ENCODE data around the gene OPRPN. TPM values are rescaled to one million over a fixed set of nuclear protein-coding genes. Genes with fewer than 3 reads are reported as not detected.

The OPRPN gene
- total RNA-seq, 1 donor from 2014 or later: not detected

DNA sequence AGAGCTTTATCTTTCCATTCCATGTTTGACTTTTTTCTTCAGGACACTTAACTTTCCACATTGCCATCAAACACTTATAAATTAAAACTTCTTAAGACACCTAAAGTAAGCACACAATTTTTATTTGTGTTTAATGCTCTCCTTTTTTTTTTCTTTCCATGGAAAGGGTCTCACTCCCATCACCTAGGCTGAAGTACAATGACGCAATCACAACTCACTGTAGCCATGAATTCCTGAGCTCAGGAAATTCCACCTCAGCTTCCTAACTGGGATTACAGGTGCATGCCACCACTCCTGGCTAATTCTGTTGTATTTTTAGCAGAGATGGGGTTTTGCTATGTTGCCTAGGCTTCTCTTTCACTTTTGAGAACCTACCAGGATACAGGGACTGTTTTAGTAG, 29.9 kb upstream of the OPRPN start:
- no peak for DNase-seq (ENCODE audit: low read depth)
- no peak overlapping the region for H3K4me3 ChIP-seq (ENCODE audit: low read depth, low read length)
- TF ChIP-seq, protein P1, sequence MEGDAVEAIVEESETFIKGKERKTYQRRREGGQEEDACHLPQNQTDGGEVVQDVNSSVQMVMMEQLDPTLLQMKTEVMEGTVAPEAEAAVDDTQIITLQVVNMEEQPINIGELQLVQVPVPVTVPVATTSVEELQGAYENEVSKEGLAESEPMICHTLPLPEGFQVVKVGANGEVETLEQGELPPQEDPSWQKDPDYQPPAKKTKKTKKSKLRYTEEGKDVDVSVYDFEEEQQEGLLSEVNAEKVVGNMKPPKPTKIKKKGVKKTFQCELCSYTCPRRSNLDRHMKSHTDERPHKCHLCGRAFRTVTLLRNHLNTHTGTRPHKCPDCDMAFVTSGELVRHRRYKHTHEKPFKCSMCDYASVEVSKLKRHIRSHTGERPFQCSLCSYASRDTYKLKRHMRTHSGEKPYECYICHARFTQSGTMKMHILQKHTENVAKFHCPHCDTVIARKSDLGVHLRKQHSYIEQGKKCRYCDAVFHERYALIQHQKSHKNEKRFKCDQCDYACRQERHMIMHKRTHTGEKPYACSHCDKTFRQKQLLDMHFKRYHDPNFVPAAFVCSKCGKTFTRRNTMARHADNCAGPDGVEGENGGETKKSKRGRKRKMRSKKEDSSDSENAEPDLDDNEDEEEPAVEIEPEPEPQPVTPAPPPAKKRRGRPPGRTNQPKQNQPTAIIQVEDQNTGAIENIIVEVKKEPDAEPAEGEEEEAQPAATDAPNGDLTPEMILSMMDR (conservative IDR thresholded peaks at IDR 0.05; ENCODE audit: low read depth, low read length): no peak

DNA sequence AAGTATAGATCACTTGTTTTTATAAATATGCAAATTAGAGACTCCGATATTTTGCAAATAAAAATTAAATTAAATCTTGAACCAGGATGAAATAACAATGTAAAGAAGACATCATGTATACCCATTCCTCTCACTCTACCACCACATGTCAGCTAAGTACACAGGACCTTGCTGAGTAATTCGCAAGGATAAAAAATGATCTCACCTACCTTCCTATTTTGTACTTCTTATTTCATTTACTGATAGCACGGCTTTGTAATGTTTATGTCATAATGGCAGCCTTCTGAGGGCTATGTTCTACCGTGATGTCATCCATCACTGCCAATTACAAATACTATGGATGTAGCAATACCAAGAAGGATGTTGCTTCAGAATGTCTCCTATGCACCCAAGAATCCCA, 25.8 kb upstream of the OPRPN start:
- H3K4me3 ChIP-seq (ENCODE audit: low read depth, low read length): no peak overlapping the region

DNA sequence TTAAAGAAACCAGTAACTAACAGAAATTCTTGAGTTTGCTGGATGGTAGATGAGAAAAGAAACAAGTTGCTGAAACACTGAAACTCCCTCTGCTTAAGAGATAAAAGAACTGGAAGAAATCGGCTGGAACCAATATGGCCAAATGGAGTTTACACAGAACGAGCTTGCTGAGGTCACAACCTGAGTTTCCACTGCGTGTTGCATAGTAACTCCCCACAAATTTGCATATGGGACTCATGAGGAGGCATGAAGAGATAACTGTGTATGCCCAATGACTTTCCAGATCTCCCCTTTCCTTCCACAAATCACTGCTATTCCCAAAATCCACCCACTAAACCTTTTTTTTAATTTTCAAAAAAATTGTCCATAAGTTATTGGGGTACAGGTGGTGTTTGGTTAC, 25.0 kb upstream of the OPRPN start:
- no peak for DNase-seq (ENCODE audit: low read depth)
- TF ChIP-seq, protein P1 (conservative IDR thresholded peaks at IDR 0.05; ENCODE audit: low read depth, low read length): no peak
- H3K4me3 ChIP-seq (ENCODE audit: low read depth, low read length): no peak overlapping the region

More for the DNA sequence above, 25.8 kb upstream of the OPRPN start:
- DNase-seq (ENCODE audit: low read depth): no peak
- TF ChIP-seq, protein P1 (conservative IDR thresholded peaks at IDR 0.05; ENCODE audit: low read depth, low read length): no peak

DNA sequence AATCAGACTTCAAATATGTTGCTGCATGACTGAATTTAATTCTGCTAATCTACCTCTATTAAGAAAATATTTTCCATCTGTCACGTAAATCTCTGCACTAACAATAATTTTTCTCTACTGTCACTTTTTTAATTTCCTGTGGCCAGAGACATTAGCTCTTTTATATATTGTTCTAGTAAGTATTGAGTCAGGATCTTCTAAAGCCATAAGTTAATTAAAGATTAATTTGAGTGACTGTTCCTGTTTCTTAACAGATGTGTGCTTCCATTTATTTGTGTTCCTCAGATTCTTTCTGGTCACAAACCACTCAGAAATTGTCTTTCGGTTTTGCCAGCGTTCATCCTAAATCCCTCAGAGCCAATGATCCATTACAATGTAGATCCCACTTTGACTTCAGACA, 17.2 kb upstream of the OPRPN start:
- H3K4me3 ChIP-seq (ENCODE audit: low read depth, low read length): no peak overlapping the region
- TF ChIP-seq, protein P1 (conservative IDR thresholded peaks at IDR 0.05; ENCODE audit: low read depth, low read length): no peak
- no peak for DNase-seq (ENCODE audit: low read depth)

DNA sequence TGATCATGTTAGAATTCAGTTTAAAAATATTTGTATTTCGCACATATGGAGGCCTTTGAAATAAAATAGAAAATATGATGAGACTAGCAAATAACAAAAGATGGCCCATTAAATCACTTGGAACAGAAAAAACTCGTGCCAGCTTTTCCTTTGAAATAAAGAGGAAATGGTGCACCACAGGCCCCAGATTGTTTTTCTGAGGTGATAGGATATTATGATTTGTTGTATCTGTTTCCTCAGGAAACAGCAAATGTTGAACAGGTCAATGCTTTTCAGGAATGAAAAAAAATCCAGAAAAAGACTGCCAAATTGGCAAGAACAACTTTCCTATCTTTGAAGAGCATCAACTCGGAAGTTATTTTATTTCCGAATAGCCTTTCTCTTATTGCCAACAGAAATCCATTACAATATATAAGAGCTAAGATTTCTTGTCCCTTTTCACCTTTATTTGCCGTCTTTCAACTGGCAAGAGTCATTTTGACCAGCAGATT, 15.0 kb upstream of the OPRPN start, which contains the start of gene SMR3B:
Gene SMR3B, plus strand, starts transcription at position 441 of the 491 bp plus-strand sequence. CDS start 1,380 bp downstream, outside the sequence.
- TF ChIP-seq, protein P1 (conservative IDR thresholded peaks at IDR 0.05; ENCODE audit: low read depth, low read length): no peak
- no peak for DNase-seq (ENCODE audit: low read depth)
- H3K4me3 ChIP-seq (ENCODE audit: low read depth, low read length): no peak within 1 kb of the TSS

DNA sequence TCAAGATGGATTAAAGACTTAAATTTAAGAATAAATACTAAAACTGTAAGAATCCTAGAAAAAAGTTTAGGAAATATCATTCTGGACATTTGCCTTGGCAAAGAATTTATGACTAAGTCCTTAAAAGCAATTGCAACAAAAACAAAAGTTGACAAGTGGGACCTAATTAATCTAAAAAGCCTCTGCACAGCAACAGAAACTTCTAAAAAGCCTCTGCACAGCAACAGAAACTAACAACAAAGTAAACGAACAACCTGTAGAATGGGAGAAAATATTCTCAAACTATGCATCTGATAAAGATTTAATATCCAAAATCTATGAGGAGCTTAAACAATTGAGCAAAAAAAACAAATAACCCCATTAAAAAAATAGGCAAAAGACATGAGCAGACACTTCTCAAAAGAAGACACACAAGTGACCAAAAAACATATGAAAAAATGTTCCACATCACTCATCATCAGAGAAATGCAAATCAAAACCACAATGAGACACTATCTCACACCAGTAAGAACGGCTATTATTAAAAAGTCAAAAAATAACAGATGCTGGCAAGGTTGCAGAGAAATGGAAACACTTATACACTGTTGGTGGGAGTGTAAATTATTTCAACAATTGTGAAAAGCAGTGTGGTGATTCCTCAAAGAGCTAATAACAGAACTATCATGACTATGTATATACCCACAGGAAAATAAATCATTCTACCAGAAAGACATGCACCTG, 5.5 kb upstream of the OPRPN start:
- DNase-seq (ENCODE audit: low read depth): no peak
- H3K4me3 ChIP-seq (ENCODE audit: low read depth, low read length): no peak overlapping the region
- TF ChIP-seq, protein P1 (conservative IDR thresholded peaks at IDR 0.05; ENCODE audit: low read depth, low read length): no peak

DNA sequence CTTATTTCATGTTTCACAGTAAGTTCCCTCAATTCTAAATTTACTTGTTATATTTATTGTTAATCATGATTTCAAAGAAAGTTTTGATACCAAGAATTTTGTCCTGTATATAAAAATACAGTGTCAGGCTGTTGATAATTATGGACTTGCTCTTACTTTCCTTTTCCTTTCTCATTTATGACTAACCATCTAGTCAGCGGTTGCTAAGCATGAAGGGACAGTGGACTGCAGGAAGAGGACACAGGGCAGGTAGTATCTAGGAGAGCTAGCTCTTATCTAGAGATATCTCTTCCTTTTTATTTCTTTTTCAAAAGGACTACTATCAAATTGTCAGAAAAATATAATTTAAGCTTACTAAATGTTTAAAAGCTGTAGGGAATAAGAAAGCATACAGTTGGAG, 1.6 kb downstream of the OPRPN start:
- no peak for DNase-seq (ENCODE audit: low read depth)
- TF ChIP-seq, protein P1 (conservative IDR thresholded peaks at IDR 0.05; ENCODE audit: low read depth, low read length): no peak
- H3K4me3 ChIP-seq (ENCODE audit: low read depth, low read length): no peak overlapping the region

Data from epithelial cell of proximal tubule (primary cell).